ENCODE measurements around the gene MANSC1. TPM values are rescaled to one million over a fixed set of nuclear protein-coding genes. Genes with fewer than 3 reads are reported as not detected.

Gene MANSC1
- total and polyA plus RNA-seq, 10 of the 15 experiments (the other 5 are each of a cell fraction or from before 2014, with no cell fraction given): 0.02 to 0.23 (median 0.11) TPM; not detected in 2

GRCh38 chr12:12372946-12373722, 23.1 kb upstream of the MANSC1 start:
- Histone ChIP-seq H3K9ac (ENCODE audit: control insufficient read depth, insufficient read depth, low read length) (no peak overlapping the region), H3K4me3 (no peak overlapping the region), H3K36me3 (ENCODE audit: control insufficient read depth in 2 of 2, insufficient read depth in 2 of 2, low read length in 1 of 2) (peaks cover 0 to 3% of the 10 kb centered on the region in 2 experiments; a peak in 1 of 4 replicates), H2AFZ (ENCODE audit: control insufficient read depth, low read depth, low read length) (no peak overlapping the region), H3K4me2 (ENCODE audit: control insufficient read depth, insufficient read depth) (no peak overlapping the region), H3K9me3 (replicated peaks; ENCODE audit: control insufficient read depth, insufficient read depth, low read length) (no peaks in the 10 kb centered on the region), H3K27me3 (replicated peaks in 1 of 2; ENCODE audit: control insufficient read depth in 2 of 2, insufficient read depth in 2 of 2, low read length in 1 of 2) (no peaks in the 10 kb centered on the region), H3K79me2 (ENCODE audit: control insufficient read depth, insufficient read depth, low read length) (peaks cover 1% of the 10 kb centered on the region), H3K27ac (ENCODE audit: control insufficient read depth, insufficient read depth) (no peak overlapping the region), H4K20me1 (ENCODE audit: control insufficient read depth, insufficient read depth) (no peaks in the 10 kb centered on the region), H3K4me1 (ENCODE audit: control insufficient read depth, insufficient read depth, low read length) (no peaks in the 10 kb centered on the region; the same call in 1 of the 2 replicates)
- in situ Hi-C loops (cut with MboI) (loop anchor here (10.0 kb wide), 1 partner anchor 192 kb away; the partner anchor contains the start of gene DUSP16), intact Hi-C loops (cut with micrococcal nuclease; ENCODE audit: unreplicated experiment) (no loop called here)
- WGBS (ENCODE audit: insufficient coverage, insufficient replicate concordance, low lambda C conversion rate, missing lambda C conversion rate): 93% methylated on average over 4 of the region's 4 CpGs
- ChIA-PET SMC1A (ENCODE audit: uncharacterized antibody, unreplicated experiment) (interaction anchor here (1.2 to 1.5 kb wide), 3 partner anchors 37 to 354 kb away, joined by 3 to 4 read pairs (median 3); no protein-coding TSS in a partner anchor), CTCF (interaction anchor here (0.9 to 2.0 kb wide), 3 partner anchors 8 to 364 kb away, joined by 4 to 6 read pairs (median 5); no protein-coding TSS in a partner anchor), POLR2A (interaction anchor here (0.6 kb wide), 1 partner anchor 215 kb away, joined by 5 read pairs; no protein-coding TSS in a partner anchor), RAD21 (ENCODE audit: unreplicated experiment) (interaction anchor here (1.2 to 2.1 kb wide), 2 partner anchors 15 to 364 kb away, joined by 3 to 8 read pairs; partner anchors contain the start of gene BORCS5)
- DNase-seq (ENCODE audit: low read depth, low spot score): no peak
- TF ChIP-seq FOXK2 (IDR thresholded peaks at IDR 0.05): no peak
- no peak for TF ChIP-seq EP300 (IDR thresholded peaks at IDR 0.05; ENCODE audit: borderline replicate concordance in 1 of 2, control insufficient read depth in 1 of 2, low read depth in 2 of 2, low read length in 2 of 2)
- no peak for TF ChIP-seq SKIL (IDR thresholded peaks at IDR 0.05; ENCODE audit: low read depth, poor library complexity, severe bottlenecking)
- TF ChIP-seq BRCA1 (IDR thresholded peaks at IDR 0.05; ENCODE audit: low read depth, low read length): no peak
- no peak for TF ChIP-seq LARP7 (IDR thresholded peaks at IDR 0.05)
- TF ChIP-seq DPF2 (IDR thresholded peaks at IDR 0.05): no peak
- TF ChIP-seq BHLHE40 (IDR thresholded peaks at IDR 0.05; ENCODE audit: borderline replicate concordance in 1 of 2, low read depth in 2 of 2, low read length in 1 of 2): no peak
- TF ChIP-seq RAD21 (IDR thresholded peaks at IDR 0.05; ENCODE audit: insufficient read depth, low read depth, low read length): no peak
- TF ChIP-seq CUX1 (IDR thresholded peaks at IDR 0.05; ENCODE audit: insufficient replicate concordance, low read depth, low read length): no peak
- TF ChIP-seq MTA3 (IDR thresholded peaks at IDR 0.05; ENCODE audit: borderline replicate concordance, low read length): no peak
- no peak for TF ChIP-seq CBX5 (IDR thresholded peaks at IDR 0.05; ENCODE audit: low read depth)
- no peak for TF ChIP-seq HDGF (IDR thresholded peaks at IDR 0.05)
- no peak for TF ChIP-seq TAF1 (IDR thresholded peaks at IDR 0.05; ENCODE audit: borderline replicate concordance, low read depth, low read length)
- TF ChIP-seq JUNB (IDR thresholded peaks at IDR 0.05): no peak
- no peak for TF ChIP-seq WRNIP1 (IDR thresholded peaks at IDR 0.05; ENCODE audit: borderline replicate concordance, low read depth, low read length)
- TSS peak; percentile 29 for BruUV-seq (replicated peaks)
- no peak for ATAC-seq
- FAIRE-seq: no peak

Data from GM12878 (cell line).